Liver (tissue), 3 donors: ENCODE results near the gene BLOC1S5.
A peak's percentile ranks its signal among the peaks of the same experiment; 100 is the strongest.

Experiments used
- CTCF ChIP-seq: fragments of 150-350 bp; IDR thresholded peaks from 2 replicates; pipeline ENCODE4 v1.5.1; 2017; ENCODE audit warnings: improper control_type of control experiment, low read depth, low read length; ENCODE audit not compliant: missing input control
- EGR1 ChIP-seq, 2 donors: IDR thresholded peaks; 2 replicates each; pipeline ENCODE4 v1.6.1; 2016 to 2018; ENCODE audit warnings: antibody characterized with exemption in 2 of 2, low read depth in 2 of 2
- JUND ChIP-seq, 2 donors: IDR thresholded peaks; 2 replicates each; pipeline ENCODE4 v1.6.1; 2016; ENCODE audit warnings: antibody characterized with exemption in 2 of 2
- RXRA ChIP-seq, 2 donors: IDR thresholded peaks; 2 replicates each; pipeline ENCODE4 v1.6.1; 2017 to 2018; ENCODE audit warnings: antibody characterized with exemption in 2 of 2, mild to moderate bottlenecking in 1 of 2
- SP1 ChIP-seq: IDR thresholded peaks from 2 replicates; pipeline ENCODE4 v1.6.1; 2018; ENCODE audit warnings: antibody characterized with exemption, mild to moderate bottlenecking
- TAF1 ChIP-seq: conservative IDR thresholded peaks from 2 replicates; pipeline ENCODE4 v1.6.1; 2016; ENCODE audit warnings: antibody characterized with exemption, mild to moderate bottlenecking
- donor health status: healthy.
- donor health status: healthy.

DNA sequence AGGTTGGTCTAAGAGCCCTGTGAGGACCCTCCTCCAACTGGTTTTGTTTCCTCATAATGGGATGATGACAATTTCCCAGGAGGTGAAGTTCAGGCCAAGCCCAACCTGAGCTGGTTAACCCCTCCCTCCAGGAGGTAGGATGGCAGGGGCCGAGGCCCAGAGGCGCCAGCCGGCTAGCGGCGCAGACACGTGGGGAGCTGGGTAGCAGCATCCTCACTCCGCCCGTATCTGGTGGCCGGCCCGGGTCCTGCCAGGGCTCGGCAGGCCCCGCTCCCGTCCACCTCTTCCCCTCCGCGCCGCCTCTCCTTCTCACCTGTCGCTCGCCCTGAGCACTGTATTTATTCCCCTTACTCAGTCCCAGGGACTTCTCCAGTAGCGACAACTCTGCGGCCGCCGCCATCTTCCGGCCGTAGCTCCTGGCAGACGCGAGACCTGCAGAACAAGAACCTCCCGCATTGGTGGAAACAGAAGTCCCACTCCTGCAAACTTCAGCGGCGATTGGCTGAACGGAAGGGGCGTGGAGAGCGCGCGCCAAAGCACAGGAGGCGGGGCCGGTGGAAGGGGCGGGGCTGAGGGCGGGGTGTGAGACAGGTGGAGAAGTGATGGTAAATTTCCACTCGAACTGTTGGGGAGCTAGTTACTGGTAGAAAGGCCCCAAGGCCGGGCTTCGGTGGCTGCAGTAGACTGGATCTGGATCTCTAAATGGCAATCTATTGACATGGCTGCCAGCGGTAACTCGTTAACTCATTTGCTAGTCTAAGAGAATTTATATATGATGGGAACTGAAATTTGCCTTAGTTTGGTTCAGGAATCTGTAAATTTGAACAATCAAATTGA, 38.2 kb upstream of the BLOC1S5 start, which contains the start of gene EEF1E1:
- TF ChIP-seq CTCF (no peak), TAF1 (no peak), RXRA (IDR thresholded peaks at IDR 0.05) (peak; percentile 7 to 15), EGR1 (IDR thresholded peaks at IDR 0.05; ENCODE audit: low read depth in 2 of 2) (peak in 1 of 2 donors; percentile 24), JUND (IDR thresholded peaks at IDR 0.05) (no peak), SP1 (peak; percentile 87)
